Activated CD4-positive, alpha-beta T cell treated with anti-CD3 and anti-CD28 coated beads, Interleukin-10, Interleukin-2, amounts not matched to agents 100 ng/mL and 50 ng/mL, durations not matched to agents 16 hours and 8 hours (primary cell): ENCODE results near the gene FAM171A1.

Source experiments
- DNase-seq: peaks from one replicate; pipeline ENCODE4 v3.0.0-alpha.2; 2020

FAM171A1 gene

DNA sequence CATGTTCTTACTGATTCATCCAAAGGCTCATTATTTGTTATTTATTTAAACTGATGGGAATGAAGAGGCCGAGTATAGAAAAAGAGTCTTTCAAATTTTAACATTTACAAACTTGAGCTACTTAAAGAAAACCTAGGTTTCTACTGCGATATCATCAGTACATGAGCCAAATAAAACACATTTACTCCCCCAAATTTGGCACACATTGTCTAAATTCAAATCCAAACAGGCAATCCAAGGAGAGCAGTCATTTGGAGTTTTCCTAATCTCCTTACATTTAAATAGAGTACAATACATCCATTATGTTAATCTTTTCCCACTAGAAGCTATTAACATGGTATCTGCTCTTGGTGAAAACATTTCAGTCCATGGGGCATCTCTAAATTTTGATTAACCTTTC is 204.8 kb downstream of the FAM171A1 start:
- no peak for DNase-seq

DNA sequence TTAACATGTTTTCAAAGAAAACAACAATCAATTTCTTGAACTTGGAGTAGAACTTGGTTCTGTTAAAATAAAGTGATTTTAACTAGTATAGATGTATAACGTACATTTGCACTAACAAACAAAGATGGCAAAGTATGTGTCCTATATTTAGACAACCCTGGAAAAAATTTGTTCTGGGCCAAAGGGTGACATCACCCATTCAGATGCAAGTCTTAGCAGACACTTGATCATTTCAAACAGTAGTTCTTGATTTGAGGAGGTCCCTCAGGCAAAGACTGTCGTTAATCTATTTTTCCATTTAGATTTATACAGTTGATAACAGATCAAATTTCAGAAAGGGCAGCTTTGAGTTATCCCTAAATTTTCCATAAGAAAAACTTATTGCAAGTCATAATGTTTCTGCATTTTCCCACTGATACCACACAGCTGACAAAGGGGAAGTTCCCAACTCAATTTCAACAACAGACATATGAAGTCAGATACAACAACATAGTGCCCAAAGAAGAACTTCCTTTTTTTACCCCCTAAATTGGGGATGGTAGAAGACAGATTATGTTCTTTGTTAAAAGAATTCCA is 207.7 kb downstream of the FAM171A1 start:
- no peak for DNase-seq
